Measurements from ENCODE around the gene RBM28. TPM values are rescaled to one million over a fixed set of nuclear protein-coding genes. Genes with fewer than 3 reads are reported as not detected.

RBM28 gene
- total and polyA plus RNA-seq, 10 of the 15 experiments (the other 5 are each of a cell fraction or from before 2014, with no cell fraction given) = 14.3 to 50.4 (median 32.8) TPM

GRCh38 chr7:128359336-128359735 lies 15.6 kb upstream of the RBM28 start:
- peaks cover 19 to 31% of the 10 kb centered on the region in 2 experiments for H3K27me3 ChIP-seq (replicated peaks in 1 of 2; ENCODE audit: control insufficient read depth in 2 of 2, insufficient read depth in 2 of 2, low read length in 1 of 2)
- CTCF ChIA-PET = no interaction called here
- DNase-seq (ENCODE audit: low read depth, low spot score) = no peak
- FAIRE-seq = no peak
- intact Hi-C loops (cut with micrococcal nuclease; ENCODE audit: unreplicated experiment) = no loop called here
- TF ChIP-seq CREB1 (IDR thresholded peaks at IDR 0.05; ENCODE audit: low read depth) = no peak
- no peak for TF ChIP-seq RAD51 (IDR thresholded peaks at IDR 0.05)
- no peak for TF ChIP-seq SMC3 (IDR thresholded peaks at IDR 0.05; ENCODE audit: borderline replicate concordance, low read length)
- TF ChIP-seq MXI1 (IDR thresholded peaks at IDR 0.05; ENCODE audit: low read depth, low read length) = no peak
- no peak for TF ChIP-seq RAD21 (IDR thresholded peaks at IDR 0.05; ENCODE audit: insufficient read depth, low read depth, low read length)
- TF ChIP-seq IKZF2 (IDR thresholded peaks at IDR 0.05) = no peak
- TF ChIP-seq TCF3 (IDR thresholded peaks at IDR 0.05; ENCODE audit: borderline replicate concordance, insufficient read depth, low read depth, low read length) = no peak
- no peak for TF ChIP-seq USF2 (IDR thresholded peaks at IDR 0.05; ENCODE audit: borderline replicate concordance, low read depth, low read length)
- no peak for TF ChIP-seq KAT2A (conservative IDR thresholded peaks at IDR 0.05; ENCODE audit: control insufficient read depth, low read depth, low read length)
- no peak for TF ChIP-seq PBX3 (IDR thresholded peaks at IDR 0.05; ENCODE audit: insufficient replicate concordance, low read depth, low read length)
- TF ChIP-seq SUPT20H (IDR thresholded peaks at IDR 0.05; ENCODE audit: borderline replicate concordance, control insufficient read depth, low read depth, low read length) = no peak
- no peak for TF ChIP-seq SREBF1 (IDR thresholded peaks at IDR 0.05; ENCODE audit: low read length)
- no peak for TF ChIP-seq DPF2 (IDR thresholded peaks at IDR 0.05)
- no peak for TF ChIP-seq CBFB (IDR thresholded peaks at IDR 0.05; ENCODE audit: low read depth)
- no peak for TF ChIP-seq ZBTB4 (CRISPR knock-in tag; IDR thresholded peaks at IDR 0.05)
- no peak for TF ChIP-seq ZNF217 (IDR thresholded peaks at IDR 0.05)
- no peak overlapping the region for H3K4me3 ChIP-seq
- WGBS (ENCODE audit: insufficient coverage, insufficient replicate concordance, low lambda C conversion rate, missing lambda C conversion rate) = 60% methylated on average over 12 of the region's 12 CpGs
- SMC1A ChIA-PET (ENCODE audit: uncharacterized antibody, unreplicated experiment) = no interaction called here
- no peak overlapping the region for H3K4me2 ChIP-seq (ENCODE audit: control insufficient read depth, insufficient read depth)
- H3K79me2 ChIP-seq (ENCODE audit: control insufficient read depth, insufficient read depth, low read length) = no peaks in the 10 kb centered on the region
- RAD21 ChIA-PET (ENCODE audit: unreplicated experiment) = no interaction called here
- in situ Hi-C loops (cut with MboI) = no loop called here
- no peaks in the 10 kb centered on the region for H4K20me1 ChIP-seq (ENCODE audit: control insufficient read depth, insufficient read depth)
- H3K9me3 ChIP-seq (replicated peaks; ENCODE audit: control insufficient read depth, insufficient read depth, low read length) = no peaks in the 10 kb centered on the region
- POLR2A ChIA-PET = no interaction called here
- H3K4me1 ChIP-seq (ENCODE audit: control insufficient read depth, insufficient read depth, low read length) = no peaks in the 10 kb centered on the region
- no peak for ATAC-seq
- BruUV-seq (replicated peaks) = no TSS peak
- H3K9ac ChIP-seq (ENCODE audit: control insufficient read depth, insufficient read depth, low read length) = no peak overlapping the region
- H3K36me3 ChIP-seq (ENCODE audit: control insufficient read depth in 2 of 2, insufficient read depth in 2 of 2, low read length in 1 of 2) = no peaks in the 10 kb centered on the region
- H2AFZ ChIP-seq (ENCODE audit: control insufficient read depth, low read depth, low read length) = no peak overlapping the region
- H3K27ac ChIP-seq (ENCODE audit: control insufficient read depth, insufficient read depth) = no peak overlapping the region
